HepG2 (cell line): ENCODE measurements around the gene RPF1. TPM values are rescaled to one million over a fixed set of nuclear protein-coding genes. Genes with fewer than 3 reads are reported as not detected.

Experiments
- DPF2 ChIP-seq: sonication (generic); formaldehyde crosslinking; IDR thresholded peaks from 2 replicates; pipeline ENCODE4 v1.4.0; 2020; ENCODE audit warnings: mild to moderate bottlenecking, low read depth, missing genetic modification reagents, borderline replicate concordance
- HHEX ChIP-seq: IDR thresholded peaks from 2 replicates; pipeline ENCODE4 v1.6.1; 2016; ENCODE audit warnings: control low read depth
- MYNN ChIP-seq: sonication (generic); formaldehyde crosslinking; IDR thresholded peaks from 2 replicates; pipeline ENCODE4 v1.4.0; 2020; ENCODE audit warnings: mild to moderate bottlenecking, low read depth, missing genetic modification reagents
- RXRB ChIP-seq: IDR thresholded peaks from 2 replicates; pipeline ENCODE4 v1.6.1; 2016; ENCODE audit warnings: borderline replicate concordance, missing genetic modification reagents, missing compliant biosample characterization
- SRSF4 ChIP-seq: fragments of 200-400 bp; formaldehyde crosslinking; IDR thresholded peaks from one replicate; pipeline ENCODE4 v1.6.1; 2018; ENCODE audit warnings: mild to moderate bottlenecking, low read depth, low read length, moderate library complexity; ENCODE audit not compliant: poor library complexity, severe bottlenecking
- ZNF564 ChIP-seq: sonication (generic); formaldehyde crosslinking; IDR thresholded peaks from 2 replicates; pipeline ENCODE4 v1.8.1; 2023; ENCODE audit warnings: mild to moderate bottlenecking, missing genetic modification reagents
- ZNF598 ChIP-seq: sonication (generic); formaldehyde crosslinking; IDR thresholded peaks from 2 replicates; pipeline ENCODE4 v1.5.1; 2020; ENCODE audit warnings: mild to moderate bottlenecking, missing genetic modification reagents, borderline replicate concordance
- ZNF660 ChIP-seq: sonication (generic); formaldehyde crosslinking; IDR thresholded peaks from 2 replicates; pipeline ENCODE4 v1.5.1; 2020; ENCODE audit warnings: mild to moderate bottlenecking, low read depth, missing genetic modification reagents, borderline replicate concordance
- ZNF781 ChIP-seq: sonication (generic); formaldehyde crosslinking; IDR thresholded peaks from 2 replicates; pipeline ENCODE4 v1.5.1; 2020; ENCODE audit warnings: borderline replicate concordance, mild to moderate bottlenecking, missing genetic modification reagents; ENCODE audit errors: not compliant biosample characterization
- ZNF800 ChIP-seq: sonication (generic); formaldehyde crosslinking; IDR thresholded peaks from 2 replicates; pipeline ENCODE4 v1.4.0; 2020; ENCODE audit warnings: missing genetic modification reagents
- polyA plus RNA-seq, 8 experiments: library from polyadenylated mRNA; depleted of rRNA in 3 of 8; stranded (reverse) in 7 of 8; unstranded in 1 of 8; fragments of >200 nt; fragmentation: Illumina TruSeq in 4 of 8; extraction: Trizol in 4 of 8; gene quantifications; 2 replicates each; pipeline versions ENCODE4 v1.2.1 to v1.2.3, GENCODE V29; 2011 to 2016; ENCODE audit warnings: low read depth in 4 of 8, missing spikeins in 1 of 8, mixed read lengths in 1 of 8; ENCODE audit not compliant: insufficient read depth in 1 of 8
- total RNA-seq, 5 experiments: library from RNA; depleted of rRNA; stranded (reverse); fragments of >200 nt; fragmentation: Illumina TruSeq; extraction: Trizol; gene quantifications; 2 replicates each; pipeline ENCODE4 v1.2.3, GENCODE V29; 2016; ENCODE audit warnings: low read depth in 1 of 5
- TF ChIP-seq, protein P1 (sequence below): sonication (generic); formaldehyde crosslinking; conservative IDR thresholded peaks from 2 replicates; pipeline ENCODE4 v1.8.1; 2023; ENCODE audit warnings: missing genetic modification reagents
- TF ChIP-seq, protein P2 (sequence below): sonication (generic); formaldehyde crosslinking; IDR thresholded peaks from 2 replicates; pipeline ENCODE4 v1.5.0; 2020; ENCODE audit warnings: mild to moderate bottlenecking, low read depth, missing genetic modification reagents, borderline replicate concordance
- TF ChIP-seq, protein P3 (sequence below), 2 experiments: fragments of 450-650 bp in 1 of 2; sonication (generic) in 1 of 2; formaldehyde crosslinking in 1 of 2; IDR thresholded peaks; 2 replicates each; pipeline versions ENCODE4 v1.6.1 to v1.8.0; 2016 to 2022; ENCODE audit warnings: antibody characterized with exemption in 1 of 2, mild to moderate bottlenecking in 1 of 2, missing genetic modification reagents in 1 of 2

RPF1 gene
- total and polyA plus RNA-seq, 2 of the 13 experiments (the other 11 are each of a cell fraction or from before 2014, with no cell fraction given), result 23.0 to 39.0 TPM

DNA sequence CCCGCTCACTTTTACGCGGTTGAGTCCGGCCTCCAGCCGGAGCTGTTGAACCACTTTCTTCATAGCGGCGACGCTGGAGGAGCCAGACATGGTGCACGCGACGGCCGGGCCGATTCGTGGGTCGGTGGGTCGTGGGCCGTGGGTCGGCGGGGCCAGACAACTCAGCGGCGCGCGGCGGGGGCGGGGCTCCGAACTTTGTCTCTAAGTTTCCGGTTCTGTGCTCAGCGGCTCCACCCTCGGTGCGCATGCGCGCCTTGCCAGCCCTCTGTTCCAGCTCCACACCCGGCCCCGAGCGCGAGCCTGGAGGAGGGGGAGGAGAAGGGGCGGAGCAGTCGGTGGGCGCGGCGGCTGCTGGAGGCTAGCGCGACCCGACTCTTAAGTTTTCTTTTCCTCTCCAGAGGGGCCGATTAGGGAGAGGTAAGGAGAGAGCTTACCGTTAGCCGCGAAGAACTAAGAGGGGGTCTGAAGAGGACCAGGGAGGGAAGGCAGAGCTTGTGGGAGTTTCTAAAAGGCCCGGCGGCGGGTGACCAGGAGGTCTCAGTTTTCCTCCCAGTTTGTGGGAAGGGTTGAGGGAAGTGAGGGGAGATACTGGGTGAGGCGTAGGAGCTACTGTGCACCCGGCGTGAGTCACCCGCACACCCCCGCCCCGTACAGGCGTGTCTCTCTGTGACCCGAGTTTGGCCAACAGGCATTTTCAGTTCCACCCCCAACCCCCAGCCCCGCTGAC lies 27.1 kb downstream of the RPF1 start, which contains the start of the genes GNG5 and SPATA1 (continued):
- TF ChIP-seq, protein P1, sequence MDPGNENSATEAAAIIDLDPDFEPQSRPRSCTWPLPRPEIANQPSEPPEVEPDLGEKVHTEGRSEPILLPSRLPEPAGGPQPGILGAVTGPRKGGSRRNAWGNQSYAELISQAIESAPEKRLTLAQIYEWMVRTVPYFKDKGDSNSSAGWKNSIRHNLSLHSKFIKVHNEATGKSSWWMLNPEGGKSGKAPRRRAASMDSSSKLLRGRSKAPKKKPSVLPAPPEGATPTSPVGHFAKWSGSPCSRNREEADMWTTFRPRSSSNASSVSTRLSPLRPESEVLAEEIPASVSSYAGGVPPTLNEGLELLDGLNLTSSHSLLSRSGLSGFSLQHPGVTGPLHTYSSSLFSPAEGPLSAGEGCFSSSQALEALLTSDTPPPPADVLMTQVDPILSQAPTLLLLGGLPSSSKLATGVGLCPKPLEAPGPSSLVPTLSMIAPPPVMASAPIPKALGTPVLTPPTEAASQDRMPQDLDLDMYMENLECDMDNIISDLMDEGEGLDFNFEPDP (CRISPR knock-in tag), result no peak
- TF ChIP-seq MYNN (CRISPR knock-in tag) (no peak), ZNF564 (CRISPR knock-in tag) (peak; percentile 33; the same call in 1 of the 2 replicates), ZNF660 (CRISPR knock-in tag) (no peak), ZNF598 (CRISPR knock-in tag) (0 out of 2 replicates have a peak, but pooled peaks have one; percentile 38), SRSF4 (no peak), DPF2 (CRISPR knock-in tag) (no peak), ZNF781 (CRISPR knock-in tag) (no peak), RXRB (peak; percentile 9; the same call in 1 of the 2 replicates), ZNF800 (CRISPR knock-in tag) (no peak), HHEX (CRISPR knock-in tag) (no peak)
- TF ChIP-seq, protein P2, sequence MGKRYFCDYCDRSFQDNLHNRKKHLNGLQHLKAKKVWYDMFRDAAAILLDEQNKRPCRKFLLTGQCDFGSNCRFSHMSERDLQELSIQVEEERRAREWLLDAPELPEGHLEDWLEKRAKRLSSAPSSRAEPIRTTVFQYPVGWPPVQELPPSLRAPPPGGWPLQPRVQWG (CRISPR knock-in tag), result no peak
- TF ChIP-seq, protein P3, sequence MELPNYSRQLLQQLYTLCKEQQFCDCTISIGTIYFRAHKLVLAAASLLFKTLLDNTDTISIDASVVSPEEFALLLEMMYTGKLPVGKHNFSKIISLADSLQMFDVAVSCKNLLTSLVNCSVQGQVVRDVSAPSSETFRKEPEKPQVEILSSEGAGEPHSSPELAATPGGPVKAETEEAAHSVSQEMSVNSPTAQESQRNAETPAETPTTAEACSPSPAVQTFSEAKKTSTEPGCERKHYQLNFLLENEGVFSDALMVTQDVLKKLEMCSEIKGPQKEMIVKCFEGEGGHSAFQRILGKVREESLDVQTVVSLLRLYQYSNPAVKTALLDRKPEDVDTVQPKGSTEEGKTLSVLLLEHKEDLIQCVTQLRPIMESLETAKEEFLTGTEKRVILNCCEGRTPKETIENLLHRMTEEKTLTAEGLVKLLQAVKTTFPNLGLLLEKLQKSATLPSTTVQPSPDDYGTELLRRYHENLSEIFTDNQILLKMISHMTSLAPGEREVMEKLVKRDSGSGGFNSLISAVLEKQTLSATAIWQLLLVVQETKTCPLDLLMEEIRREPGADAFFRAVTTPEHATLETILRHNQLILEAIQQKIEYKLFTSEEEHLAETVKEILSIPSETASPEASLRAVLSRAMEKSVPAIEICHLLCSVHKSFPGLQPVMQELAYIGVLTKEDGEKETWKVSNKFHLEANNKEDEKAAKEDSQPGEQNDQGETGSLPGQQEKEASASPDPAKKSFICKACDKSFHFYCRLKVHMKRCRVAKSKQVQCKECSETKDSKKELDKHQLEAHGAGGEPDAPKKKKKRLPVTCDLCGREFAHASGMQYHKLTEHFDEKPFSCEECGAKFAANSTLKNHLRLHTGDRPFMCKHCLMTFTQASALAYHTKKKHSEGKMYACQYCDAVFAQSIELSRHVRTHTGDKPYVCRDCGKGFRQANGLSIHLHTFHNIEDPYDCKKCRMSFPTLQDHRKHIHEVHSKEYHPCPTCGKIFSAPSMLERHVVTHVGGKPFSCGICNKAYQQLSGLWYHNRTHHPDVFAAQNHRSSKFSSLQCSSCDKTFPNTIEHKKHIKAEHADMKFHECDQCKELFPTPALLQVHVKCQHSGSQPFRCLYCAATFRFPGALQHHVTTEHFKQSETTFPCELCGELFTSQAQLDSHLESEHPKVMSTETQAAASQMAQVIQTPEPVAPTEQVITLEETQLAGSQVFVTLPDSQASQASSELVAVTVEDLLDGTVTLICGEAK (IDR thresholded peaks at IDR 0.05), result no peak
- TF ChIP-seq, protein P3 (CRISPR knock-in tag; IDR thresholded peaks at IDR 0.05), result peak; percentile 33; the same call in 1 of the 2 replicates
